ENCODE results near the gene HS3ST2.

The HS3ST2 gene

GRCh38 chr16:22948603-22949368 is 134.8 kb downstream of the HS3ST2 start:
- Histone ChIP-seq H3K4me3 (ENCODE audit: low read depth in 1 of 2, low read length in 2 of 2) (no peak overlapping the region), H3K9me3 (ENCODE audit: insufficient read depth, low read length, severe bottlenecking) (no peaks in the 10 kb centered on the region), H2AFZ (ENCODE audit: low read depth, low read length) (no peak overlapping the region), H3K36me3 (ENCODE audit: insufficient read depth, low read length) (no peaks in the 10 kb centered on the region), H3K4me2 (ENCODE audit: insufficient read depth, low read length) (no peak overlapping the region), H3K9ac (ENCODE audit: low read depth, low read length) (no peak overlapping the region), H3K4me1 (ENCODE audit: insufficient read depth, low read length) (no peaks in the 10 kb centered on the region), H3K79me2 (ENCODE audit: insufficient read depth, low read length) (no peaks in the 10 kb centered on the region), H4K20me1 (ENCODE audit: insufficient read depth, low read length) (no peaks in the 10 kb centered on the region), H3K27ac (ENCODE audit: low read length) (no peak overlapping the region), H3K27me3 (ENCODE audit: insufficient read depth, low read length, poor library complexity) (no peaks in the 10 kb centered on the region)
- TF ChIP-seq CTCF (IDR thresholded peaks at IDR 0.05; ENCODE audit: borderline replicate concordance, extremely low read depth, low read length, poor library complexity, severe bottlenecking): peak; percentile 84
- TF ChIP-seq EZH2 (IDR thresholded peaks at IDR 0.05; ENCODE audit: borderline replicate concordance, low read depth, low read length, severe bottlenecking): no peak
- peak; percentile 60 for DNase-seq
- peak; percentile 75 for ATAC-seq (ENCODE audit: insufficient read depth, low read depth)

- DNase-seq: no peak
- H3K36me3 ChIP-seq (ENCODE audit: insufficient read depth, low read length): no peaks in the 10 kb centered on the region
- no peaks in the 10 kb centered on the region for H3K79me2 ChIP-seq (ENCODE audit: insufficient read depth, low read length)
- no peaks in the 10 kb centered on the region for H3K9me3 ChIP-seq (ENCODE audit: insufficient read depth, low read length, severe bottlenecking)
- H3K27ac ChIP-seq (ENCODE audit: low read length): no peak overlapping the region
- H3K4me2 ChIP-seq (ENCODE audit: insufficient read depth, low read length): no peak overlapping the region
- H3K27me3 ChIP-seq (ENCODE audit: insufficient read depth, low read length, poor library complexity): no peaks in the 10 kb centered on the region
- no peak overlapping the region for H2AFZ ChIP-seq (ENCODE audit: low read depth, low read length)
- H3K4me1 ChIP-seq (ENCODE audit: insufficient read depth, low read length): no peaks in the 10 kb centered on the region
- ATAC-seq (ENCODE audit: insufficient read depth, low read depth): no peak
- TF ChIP-seq EZH2 (IDR thresholded peaks at IDR 0.05; ENCODE audit: borderline replicate concordance, low read depth, low read length, severe bottlenecking) (no peak), CTCF (IDR thresholded peaks at IDR 0.05; ENCODE audit: borderline replicate concordance, extremely low read depth, low read length, poor library complexity, severe bottlenecking) (no peak)
- H3K4me3 ChIP-seq (ENCODE audit: low read depth in 1 of 2, low read length in 2 of 2): no peak overlapping the region
- no peaks in the 10 kb centered on the region for H4K20me1 ChIP-seq (ENCODE audit: insufficient read depth, low read length)
- no peak overlapping the region for H3K9ac ChIP-seq (ENCODE audit: low read depth, low read length)
Measured at GRCh38 chr16:22955461-22956070, 141.6 kb downstream of the HS3ST2 start.

- Histone ChIP-seq H3K36me3 (ENCODE audit: insufficient read depth, low read length) (no peaks in the 10 kb centered on the region), H3K27me3 (ENCODE audit: insufficient read depth, low read length, poor library complexity) (peaks cover 3% of the 10 kb centered on the region), H3K4me1 (ENCODE audit: insufficient read depth, low read length) (no peaks in the 10 kb centered on the region), H3K9ac (ENCODE audit: low read depth, low read length) (no peak overlapping the region), H3K4me2 (ENCODE audit: insufficient read depth, low read length) (no peak overlapping the region), H4K20me1 (ENCODE audit: insufficient read depth, low read length) (no peaks in the 10 kb centered on the region), H2AFZ (ENCODE audit: low read depth, low read length) (no peak overlapping the region), H3K27ac (ENCODE audit: low read length) (no peak overlapping the region), H3K9me3 (ENCODE audit: insufficient read depth, low read length, severe bottlenecking) (no peaks in the 10 kb centered on the region), H3K4me3 (ENCODE audit: low read depth in 1 of 2, low read length in 2 of 2) (no peak overlapping the region), H3K79me2 (ENCODE audit: insufficient read depth, low read length) (no peaks in the 10 kb centered on the region)
- no peak for ATAC-seq (ENCODE audit: insufficient read depth, low read depth)
- no peak for TF ChIP-seq EZH2 (IDR thresholded peaks at IDR 0.05; ENCODE audit: borderline replicate concordance, low read depth, low read length, severe bottlenecking)
- no peak for TF ChIP-seq CTCF (IDR thresholded peaks at IDR 0.05; ENCODE audit: borderline replicate concordance, extremely low read depth, low read length, poor library complexity, severe bottlenecking)
- DNase-seq: no peak
Measured at GRCh38 chr16:22961206-22961605, 147.2 kb downstream of the HS3ST2 start.

Data from DND-41 (cell line).